HG02678 (cell line): ENCODE results near the gene MAB21L4.
"Not testable (repeated sequence)": the region's sequence is repeated elsewhere in the genome, so short reads cannot be mapped to it uniquely, and the experiment has no call there.

ENCODE experiments used
- ATAC-seq: cut with Tn5 transposase; IDR thresholded peaks from one replicate; pipeline ENCODE4 v1.9.1; 2021; ENCODE audit warnings: mild to moderate bottlenecking, moderate library complexity; ENCODE audit not compliant: unreplicated experiment

Gene MAB21L4

DNA sequence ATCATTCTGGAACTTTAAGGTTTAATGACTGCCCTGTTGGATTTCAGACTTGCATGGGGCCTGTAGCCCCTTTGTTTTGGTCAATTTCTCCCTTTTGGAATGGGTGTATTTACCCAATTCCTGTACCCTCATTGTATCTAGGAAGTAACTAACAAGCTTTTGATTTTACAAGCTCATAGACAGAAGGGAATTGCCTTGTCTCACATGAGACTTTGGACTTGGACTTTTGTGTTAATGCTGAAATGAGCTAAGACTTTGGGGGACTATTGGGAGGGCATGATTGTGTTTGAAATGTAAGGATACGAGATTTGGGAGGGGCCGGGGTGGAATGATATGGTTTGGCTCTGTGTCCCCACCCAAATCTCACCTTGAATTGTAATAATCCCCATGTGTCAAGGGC, 49.6 kb downstream of the MAB21L4 start:
- not testable (repeated sequence) for ATAC-seq

DNA sequence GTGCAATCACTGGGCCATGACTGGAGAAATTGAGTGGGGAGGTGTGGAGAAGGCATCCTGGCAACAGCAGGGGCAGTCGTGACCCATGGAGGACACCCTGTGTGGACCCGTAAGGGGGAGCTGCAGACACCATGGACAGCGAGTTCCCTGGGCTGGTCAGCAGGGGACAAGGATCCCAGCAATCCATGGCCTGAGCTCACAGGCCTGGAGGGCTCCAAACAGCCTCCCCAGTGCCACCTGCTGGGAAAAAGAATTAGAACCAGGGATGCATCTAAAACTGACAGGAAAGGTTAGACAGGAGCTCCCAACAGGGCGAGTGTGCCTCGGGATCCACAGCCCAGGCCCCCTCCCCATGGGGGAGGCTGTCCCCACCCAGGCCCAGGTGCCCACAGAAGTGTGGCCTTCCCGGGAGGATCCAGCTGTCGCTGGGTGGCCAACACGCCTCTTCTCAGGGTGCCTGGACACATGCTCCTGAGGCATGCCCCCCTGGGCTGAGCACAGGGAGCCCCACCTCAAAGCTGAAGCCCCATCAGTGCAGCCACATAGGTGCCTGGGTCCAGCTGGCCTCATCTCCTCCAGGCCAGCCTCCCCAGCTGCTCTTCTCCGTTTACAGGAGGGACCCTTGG, 55.4 kb downstream of the MAB21L4 start:
- ATAC-seq = no peak

GRCh38 chr2:240839152-240840143, 56.5 kb downstream of the MAB21L4 start:
- no peak for ATAC-seq

GRCh38 chr2:240837621-240838020, 58.3 kb downstream of the MAB21L4 start:
- ATAC-seq = no peak

DNA sequence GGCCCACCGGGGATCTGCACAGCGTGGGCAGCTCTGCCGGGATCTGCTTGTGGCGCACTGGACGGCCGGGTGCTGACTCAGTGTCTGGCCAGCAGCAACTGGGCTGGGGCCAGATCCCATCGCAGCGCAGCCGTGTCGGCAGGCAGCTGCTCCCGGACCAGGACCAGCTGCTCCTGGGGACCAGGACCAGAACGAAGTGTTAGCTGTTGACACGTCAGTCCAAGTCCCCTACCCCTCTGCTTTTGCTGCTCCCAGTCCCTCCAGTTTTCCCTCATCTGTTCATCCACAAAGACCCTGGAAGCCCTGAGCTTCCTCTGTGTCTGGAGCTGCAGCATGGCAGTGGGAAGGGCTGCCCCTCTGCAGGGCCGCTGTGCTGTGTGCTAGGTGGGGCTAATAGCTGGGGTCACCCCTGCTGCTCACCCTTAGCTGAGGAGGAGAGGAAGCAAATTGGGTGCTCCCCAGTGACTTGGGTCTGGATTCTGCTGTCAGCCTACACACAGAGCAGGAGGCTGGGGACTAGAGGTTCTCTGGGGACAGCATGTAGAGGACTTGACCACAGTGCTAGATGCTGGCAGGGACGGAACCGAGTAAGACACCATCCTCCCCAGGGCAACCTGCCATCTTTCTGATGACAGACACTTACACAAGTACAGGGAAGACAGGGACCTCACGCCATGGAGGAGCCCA, 59.0 kb downstream of the MAB21L4 start:
- no peak for ATAC-seq
